ENCODE measurements around the gene ASPDH. TPM values are rescaled to one million over a fixed set of nuclear protein-coding genes. Genes with fewer than 3 reads are reported as not detected.
"Not testable (repeated sequence)": the region's sequence is repeated elsewhere in the genome, so short reads cannot be mapped to it uniquely, and the experiment has no call there.

The ASPDH gene
- total RNA-seq, 1 experiment from 2014 or later: not detected

DNA sequence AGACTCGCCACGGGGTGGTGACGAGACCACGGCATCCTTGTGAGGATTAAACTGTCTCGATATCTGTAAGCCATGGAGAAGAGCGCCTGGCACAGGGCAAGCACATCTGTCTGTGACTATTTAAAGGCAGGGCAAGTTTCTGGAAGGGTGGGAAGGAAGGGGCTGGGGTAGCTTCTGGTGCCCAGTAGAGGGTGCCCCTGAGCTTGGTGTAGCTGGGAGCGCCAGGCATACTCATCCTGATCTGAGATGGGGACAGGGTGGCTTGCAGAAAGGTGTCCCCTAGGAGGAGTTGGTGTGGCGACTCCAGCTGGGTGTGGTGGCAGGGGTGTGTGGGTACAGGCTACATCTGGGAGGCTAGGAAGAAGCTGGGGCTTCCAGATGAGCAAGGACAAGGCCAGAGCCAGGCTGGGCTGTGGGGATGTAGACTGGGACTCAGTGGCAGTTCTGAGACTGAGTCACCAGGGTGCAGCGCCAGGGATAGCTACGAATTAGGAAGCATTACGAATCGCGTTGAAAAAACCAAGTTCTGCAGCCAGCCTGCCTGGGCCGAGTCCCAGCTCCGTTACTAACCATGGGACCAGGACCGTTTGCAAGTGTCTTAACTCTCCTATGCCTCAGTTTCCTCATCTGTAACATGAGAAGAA is 23.1 kb upstream of the ASPDH start:
- no peak overlapping the region for H3K27ac ChIP-seq
- no peaks in the 10 kb centered on the region for H3K4me1 ChIP-seq (replicated peaks)
- H3K36me3 ChIP-seq: no peaks in the 10 kb centered on the region
- 0 out of 2 replicates have a peak, but pooled peaks cover 2% of the 10 kb centered on the region for H3K27me3 ChIP-seq (replicated peaks)
- no peaks in the 10 kb centered on the region; the same call in 1 of the 2 replicates for H3K9me3 ChIP-seq (replicated peaks)
- H3K4me3 ChIP-seq: no peak overlapping the region
- DNase-seq (ENCODE audit: low read depth in 1 of 2, low spot score in 2 of 2): no peak

DNA sequence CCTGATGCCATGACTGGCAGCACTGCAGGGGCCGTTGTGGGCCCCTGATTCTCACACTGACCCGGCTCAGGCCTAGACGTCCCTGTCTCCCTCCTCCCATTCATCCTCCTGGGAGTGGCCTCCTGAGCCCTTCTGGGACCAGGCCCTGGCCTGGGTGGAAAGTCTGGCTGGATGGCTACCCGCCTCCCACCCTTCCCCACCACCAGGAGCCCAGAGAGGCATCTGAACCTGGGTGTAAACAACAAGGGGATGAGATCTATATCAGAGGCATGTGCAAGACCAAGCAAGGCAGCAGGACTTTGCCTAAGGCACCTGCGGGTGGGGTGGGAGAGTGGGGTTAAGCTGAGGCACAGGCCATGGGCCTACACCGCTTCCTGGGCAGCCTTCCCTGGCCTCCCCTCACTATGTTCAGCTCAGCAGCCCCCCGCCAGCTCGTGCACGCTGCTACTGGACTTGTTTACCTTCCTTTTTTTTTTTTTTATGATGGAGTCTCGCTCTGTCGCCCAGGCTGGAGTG is 22.0 kb upstream of the ASPDH start:
- Histone ChIP-seq H3K27me3 (replicated peaks) (0 out of 2 replicates have a peak, but pooled peaks cover 2% of the 10 kb centered on the region), H3K4me3 (no peak overlapping the region), H3K4me1 (replicated peaks) (no peaks in the 10 kb centered on the region), H3K27ac (no peak overlapping the region), H3K9me3 (replicated peaks) (no peaks in the 10 kb centered on the region; the same call in 1 of the 2 replicates), H3K36me3 (no peaks in the 10 kb centered on the region)
- no peak for DNase-seq (ENCODE audit: low read depth in 1 of 2, low spot score in 2 of 2)

DNA sequence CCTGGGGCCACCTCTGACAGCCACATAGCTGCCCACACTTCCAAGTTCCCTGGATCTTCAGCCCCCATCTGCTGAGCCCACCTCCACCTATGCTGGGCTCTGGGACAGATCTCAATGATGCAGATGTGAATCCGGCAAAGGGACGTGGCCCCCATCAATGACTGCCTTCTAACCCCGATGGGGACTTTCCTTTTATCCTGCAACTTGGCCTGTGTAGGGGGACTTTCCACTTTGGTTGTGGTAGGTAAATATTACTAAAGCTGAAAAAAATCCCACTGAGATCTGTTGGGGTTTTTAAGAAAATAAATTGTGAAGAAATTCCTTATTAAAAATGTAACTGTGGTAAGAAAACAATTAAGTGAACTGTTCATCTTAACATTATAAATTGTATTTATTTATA is 20.8 kb upstream of the ASPDH start:
- Histone ChIP-seq H3K4me3 (no peak overlapping the region), H3K36me3 (no peaks in the 10 kb centered on the region), H3K27ac (no peak overlapping the region), H3K9me3 (replicated peaks) (no peaks in the 10 kb centered on the region; the same call in 1 of the 2 replicates), H3K27me3 (replicated peaks) (0 out of 2 replicates have a peak, but pooled peaks cover 2% of the 10 kb centered on the region), H3K4me1 (replicated peaks) (no peaks in the 10 kb centered on the region)
- DNase-seq (ENCODE audit: low read depth in 1 of 2, low spot score in 2 of 2): no peak

DNA sequence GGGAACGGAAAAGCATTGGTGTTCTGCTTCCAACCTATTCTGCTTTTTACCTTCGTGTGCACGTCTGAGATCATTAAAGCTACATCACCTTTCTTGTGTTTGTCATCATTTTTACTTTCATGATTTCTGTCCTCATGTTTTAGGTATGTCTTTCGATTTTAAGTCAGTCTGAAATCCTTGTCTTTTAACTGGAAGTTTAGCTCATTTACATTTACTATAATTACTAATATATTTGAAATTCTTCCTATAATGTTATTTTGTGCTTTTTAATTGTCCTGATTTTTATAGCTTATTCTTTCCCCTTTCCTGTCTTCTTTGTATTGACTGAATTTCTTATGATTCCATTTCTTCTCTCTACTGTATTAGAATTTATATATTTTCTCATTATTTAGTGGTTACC is 19.2 kb upstream of the ASPDH start:
- H3K27me3 ChIP-seq (replicated peaks): peaks cover 2% of the 10 kb centered on the region; the same call in 1 of the 2 replicates
- no peak for DNase-seq (ENCODE audit: low read depth in 1 of 2, low spot score in 2 of 2)
- no peak overlapping the region for H3K27ac ChIP-seq
- no peaks in the 10 kb centered on the region for H3K36me3 ChIP-seq
- H3K4me3 ChIP-seq: no peak overlapping the region
- H3K4me1 ChIP-seq (replicated peaks): no peaks in the 10 kb centered on the region
- no peaks in the 10 kb centered on the region; the same call in 1 of the 2 replicates for H3K9me3 ChIP-seq (replicated peaks)

DNA sequence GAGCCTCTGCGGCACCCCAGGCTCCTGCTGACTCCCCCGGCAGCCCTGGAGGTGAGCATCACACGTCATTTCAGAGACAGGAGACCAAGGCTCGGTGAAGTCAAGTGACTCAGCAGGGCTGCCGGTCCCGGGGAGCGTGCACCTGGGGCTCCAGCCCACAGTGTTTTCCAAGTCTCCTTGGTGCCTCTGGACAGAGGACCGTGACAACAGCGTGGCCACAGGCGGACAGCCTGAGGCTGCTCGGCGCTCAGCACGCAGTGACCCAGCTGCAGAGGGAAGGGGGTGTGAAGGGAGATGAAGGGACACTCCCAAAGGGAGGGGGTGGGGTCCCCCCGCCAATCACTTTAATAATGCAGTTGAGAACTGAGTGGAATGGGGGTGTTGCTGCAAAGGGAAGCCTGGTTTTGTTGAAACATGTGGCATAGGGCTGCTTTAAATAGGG is 17.5 kb upstream of the ASPDH start:
- Histone ChIP-seq H3K4me3 (no peak overlapping the region), H3K4me1 (replicated peaks) (no peaks in the 10 kb centered on the region), H3K9me3 (replicated peaks) (no peaks in the 10 kb centered on the region; the same call in 1 of the 2 replicates), H3K27ac (no peak overlapping the region), H3K27me3 (replicated peaks) (peaks cover 2% of the 10 kb centered on the region; the same call in 1 of the 2 replicates), H3K36me3 (no peaks in the 10 kb centered on the region)
- no peak for DNase-seq (ENCODE audit: low read depth in 1 of 2, low spot score in 2 of 2)

DNA sequence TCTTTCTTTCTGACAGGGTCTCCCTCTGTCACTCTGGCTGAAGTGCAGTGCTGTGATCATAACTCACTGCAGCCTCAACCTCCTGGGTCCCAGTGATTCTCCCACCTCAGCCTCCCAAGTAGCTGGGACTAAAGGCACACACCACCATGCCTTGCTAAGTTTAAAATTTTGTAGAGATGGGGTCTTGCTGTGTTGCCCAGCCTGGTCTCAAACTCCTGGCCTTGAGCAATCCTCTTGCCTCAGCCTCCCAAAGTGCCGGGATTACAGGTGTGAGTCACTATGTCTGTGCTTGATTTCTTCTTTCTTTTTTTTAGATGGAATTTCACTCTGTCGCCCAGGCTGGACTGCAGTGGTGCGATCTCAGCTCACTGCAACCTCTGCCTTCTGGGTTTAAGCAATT is 14.3 kb upstream of the ASPDH start:
- not testable (repeated sequence) for H3K4me1 ChIP-seq (replicated peaks); H3K9me3 ChIP-seq (replicated peaks); H3K4me3 ChIP-seq; H3K27ac ChIP-seq; H3K36me3 ChIP-seq; DNase-seq (ENCODE audit: low read depth in 1 of 2, low spot score in 2 of 2); H3K27me3 ChIP-seq (replicated peaks)

DNA sequence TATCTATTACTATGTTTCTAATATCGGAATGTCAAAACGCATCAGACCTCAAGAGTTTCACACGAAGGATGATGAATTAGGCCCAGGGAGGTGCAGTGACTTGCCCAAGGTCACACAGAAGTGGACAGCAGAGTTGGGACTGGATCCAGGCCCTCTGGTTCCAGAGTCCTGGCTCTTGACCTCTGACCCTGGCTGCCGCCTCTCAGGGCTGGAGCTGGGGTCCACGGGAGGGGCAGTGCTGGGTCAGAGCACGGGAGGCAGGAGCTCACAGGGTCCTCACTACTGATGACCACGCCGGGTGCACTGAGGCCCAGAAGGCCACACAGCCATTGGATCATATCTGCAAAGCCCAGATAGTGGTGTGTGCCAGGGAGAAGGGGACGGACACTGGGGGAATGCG is 9.2 kb upstream of the ASPDH start:
- Histone ChIP-seq H3K36me3 (no peaks in the 10 kb centered on the region), H3K27me3 (replicated peaks) (no peaks in the 10 kb centered on the region; the same call in 1 of the 2 replicates), H3K9me3 (replicated peaks) (no peaks in the 10 kb centered on the region; the same call in 1 of the 2 replicates), H3K4me1 (replicated peaks) (no peaks in the 10 kb centered on the region), H3K27ac (no peak overlapping the region), H3K4me3 (no peak overlapping the region)
- DNase-seq (ENCODE audit: low read depth in 1 of 2, low spot score in 2 of 2): no peak

DNA sequence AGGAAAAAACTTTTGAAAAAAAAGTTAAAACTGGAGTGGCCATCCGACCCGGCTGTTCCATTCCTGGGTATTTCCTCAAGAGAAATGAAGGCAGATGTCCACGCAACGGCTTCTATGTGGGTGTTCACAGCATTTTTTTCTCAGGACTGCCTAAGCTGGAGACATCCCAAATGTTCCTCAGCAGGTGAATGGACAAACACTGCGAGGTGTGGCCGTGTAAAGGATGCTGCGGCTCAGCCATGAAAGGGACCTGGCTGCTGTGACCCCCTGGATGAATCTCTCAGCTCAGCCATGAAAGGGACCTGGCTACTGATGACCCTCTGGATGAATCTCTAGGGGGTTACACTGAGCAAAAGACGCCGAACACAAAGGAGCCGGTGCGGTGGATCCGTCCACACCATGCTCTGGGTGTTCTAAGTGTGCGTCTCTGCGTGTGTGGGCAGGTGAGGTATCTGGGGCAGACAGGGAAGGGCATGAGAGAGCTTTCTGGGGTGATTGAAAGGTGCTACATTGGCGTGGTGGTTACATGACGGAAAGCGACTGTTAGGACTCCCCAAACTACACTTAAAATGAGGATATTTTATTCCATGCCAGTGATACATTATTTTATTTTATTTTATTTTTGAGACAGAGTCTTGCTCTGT is 7.2 kb upstream of the ASPDH start:
- Histone ChIP-seq H3K4me3 (no peak overlapping the region), H3K9me3 (replicated peaks) (no peaks in the 10 kb centered on the region; the same call in 1 of the 2 replicates), H3K4me1 (replicated peaks) (no peaks in the 10 kb centered on the region), H3K36me3 (no peaks in the 10 kb centered on the region), H3K27ac (no peak overlapping the region), H3K27me3 (replicated peaks) (no peaks in the 10 kb centered on the region)
- DNase-seq (ENCODE audit: low read depth in 1 of 2, low spot score in 2 of 2): no peak

DNA sequence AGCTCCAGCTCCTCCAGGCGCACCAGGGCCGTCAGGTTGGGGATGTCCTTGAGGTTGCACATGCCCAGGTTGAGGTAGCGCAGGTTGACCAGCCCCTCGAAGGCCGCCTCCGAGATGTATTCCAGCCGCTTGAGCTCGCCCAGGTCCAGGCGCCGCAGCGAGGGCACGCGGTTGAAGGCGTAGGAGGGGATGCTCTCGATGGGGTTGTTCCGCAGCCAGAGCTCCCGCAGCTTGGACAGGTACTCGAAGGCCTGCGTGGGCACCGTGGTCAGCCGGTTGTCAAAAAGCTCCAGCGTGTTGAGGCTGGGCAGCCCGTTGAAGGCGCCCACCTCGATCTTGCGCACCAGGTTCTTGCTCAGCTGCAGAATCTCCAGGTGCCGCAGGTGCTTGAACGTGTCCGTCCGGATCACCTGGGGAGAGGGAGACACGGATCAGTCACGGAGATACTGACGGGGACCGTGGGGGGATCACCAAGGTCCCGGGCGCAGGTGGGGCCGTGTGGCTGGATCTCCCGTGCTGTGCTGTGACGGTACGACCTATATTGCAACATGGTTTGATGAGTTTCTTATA is 5.4 kb upstream of the ASPDH start:
- H3K9me3 ChIP-seq (replicated peaks): no peaks in the 10 kb centered on the region; the same call in 1 of the 2 replicates
- no peak overlapping the region for H3K4me3 ChIP-seq
- no peaks in the 10 kb centered on the region for H3K36me3 ChIP-seq
- no peak overlapping the region for H3K27ac ChIP-seq
- H3K27me3 ChIP-seq (replicated peaks): 0 out of 2 replicates have a peak, but pooled peaks cover 2% of the 10 kb centered on the region
- no peaks in the 10 kb centered on the region for H3K4me1 ChIP-seq (replicated peaks)
- no peak for DNase-seq (ENCODE audit: low read depth in 1 of 2, low spot score in 2 of 2)

DNA sequence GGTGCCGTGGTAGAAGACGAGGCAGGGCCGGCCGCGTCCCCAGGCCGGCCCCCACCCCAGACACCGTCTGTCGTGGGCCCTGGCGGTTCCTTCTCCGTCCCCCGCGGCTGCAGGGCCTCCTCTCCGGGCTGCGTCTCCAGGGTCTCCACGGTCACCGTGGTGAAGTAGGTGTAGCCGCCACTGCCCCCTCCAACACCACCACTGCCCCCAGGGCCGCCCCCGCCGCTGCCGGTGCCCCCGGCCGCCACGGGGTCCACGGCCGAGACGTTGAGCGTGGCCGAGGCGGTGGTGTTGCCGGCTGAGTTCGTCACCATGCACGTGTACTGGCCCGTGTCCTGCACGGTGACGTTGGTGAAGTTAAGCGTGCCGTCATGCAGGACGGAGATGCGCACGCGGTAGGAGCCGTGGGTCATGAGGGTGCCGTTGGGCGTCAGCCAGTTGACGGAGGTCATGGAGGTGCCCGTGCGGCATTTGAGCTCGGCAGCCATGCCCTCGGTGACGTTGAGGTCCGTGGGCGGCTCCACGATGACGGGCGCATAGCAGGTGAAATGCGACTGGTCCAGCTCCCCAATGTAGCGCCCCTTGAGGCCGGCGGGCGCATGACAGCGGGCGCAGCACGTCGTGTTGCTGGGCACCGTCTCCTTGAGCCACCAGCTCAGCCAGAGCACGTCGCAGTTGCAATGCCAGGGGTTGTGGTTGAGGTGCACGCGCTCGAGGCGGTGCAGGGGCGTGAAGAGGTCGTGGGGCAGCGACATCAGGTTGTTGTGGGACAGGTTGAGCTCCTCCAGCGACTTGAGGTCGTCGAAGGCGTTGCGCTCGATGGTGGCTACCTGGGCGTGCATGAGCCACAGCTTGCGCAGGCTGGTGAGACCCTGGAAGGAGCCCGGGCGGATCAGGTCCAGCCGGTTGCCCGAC is 4.6 kb upstream of the ASPDH start:
- no peak overlapping the region for H3K4me3 ChIP-seq
- no peak overlapping the region for H3K27ac ChIP-seq
- H3K4me1 ChIP-seq (replicated peaks): no peaks in the 10 kb centered on the region
- no peaks in the 10 kb centered on the region for H3K36me3 ChIP-seq
- DNase-seq (ENCODE audit: low read depth in 1 of 2, low spot score in 2 of 2): no peak
- H3K27me3 ChIP-seq (replicated peaks): 0 out of 2 replicates have a peak, but pooled peaks cover 2% of the 10 kb centered on the region
- H3K9me3 ChIP-seq (replicated peaks): no peaks in the 10 kb centered on the region; the same call in 1 of the 2 replicates

DNA sequence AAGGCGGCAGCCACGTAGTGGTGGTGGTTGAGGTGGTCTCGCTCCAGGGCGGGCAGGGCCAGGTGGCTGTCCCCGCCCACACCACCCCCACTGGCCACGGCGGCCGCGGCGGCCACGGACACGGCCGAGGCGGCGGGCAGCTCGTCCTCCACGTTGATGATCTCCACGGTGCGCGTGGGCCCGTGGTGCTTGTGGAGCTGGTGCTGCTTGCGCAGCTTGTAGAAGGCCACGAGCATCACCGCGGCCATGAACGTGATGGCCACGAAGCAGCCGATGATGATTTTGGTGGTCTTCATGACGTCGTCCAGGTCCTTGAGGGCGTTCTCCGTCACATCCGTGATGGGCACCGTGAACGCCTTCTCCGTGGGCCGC is 4.0 kb upstream of the ASPDH start:
- H3K27me3 ChIP-seq (replicated peaks): 0 out of 2 replicates have a peak, but pooled peaks cover 2% of the 10 kb centered on the region
- no peaks in the 10 kb centered on the region; the same call in 1 of the 2 replicates for H3K9me3 ChIP-seq (replicated peaks)
- DNase-seq (ENCODE audit: low read depth in 1 of 2, low spot score in 2 of 2): no peak
- H3K27ac ChIP-seq: no peak overlapping the region
- no peak overlapping the region for H3K4me3 ChIP-seq
- no peaks in the 10 kb centered on the region for H3K4me1 ChIP-seq (replicated peaks)
- no peaks in the 10 kb centered on the region for H3K36me3 ChIP-seq

DNA sequence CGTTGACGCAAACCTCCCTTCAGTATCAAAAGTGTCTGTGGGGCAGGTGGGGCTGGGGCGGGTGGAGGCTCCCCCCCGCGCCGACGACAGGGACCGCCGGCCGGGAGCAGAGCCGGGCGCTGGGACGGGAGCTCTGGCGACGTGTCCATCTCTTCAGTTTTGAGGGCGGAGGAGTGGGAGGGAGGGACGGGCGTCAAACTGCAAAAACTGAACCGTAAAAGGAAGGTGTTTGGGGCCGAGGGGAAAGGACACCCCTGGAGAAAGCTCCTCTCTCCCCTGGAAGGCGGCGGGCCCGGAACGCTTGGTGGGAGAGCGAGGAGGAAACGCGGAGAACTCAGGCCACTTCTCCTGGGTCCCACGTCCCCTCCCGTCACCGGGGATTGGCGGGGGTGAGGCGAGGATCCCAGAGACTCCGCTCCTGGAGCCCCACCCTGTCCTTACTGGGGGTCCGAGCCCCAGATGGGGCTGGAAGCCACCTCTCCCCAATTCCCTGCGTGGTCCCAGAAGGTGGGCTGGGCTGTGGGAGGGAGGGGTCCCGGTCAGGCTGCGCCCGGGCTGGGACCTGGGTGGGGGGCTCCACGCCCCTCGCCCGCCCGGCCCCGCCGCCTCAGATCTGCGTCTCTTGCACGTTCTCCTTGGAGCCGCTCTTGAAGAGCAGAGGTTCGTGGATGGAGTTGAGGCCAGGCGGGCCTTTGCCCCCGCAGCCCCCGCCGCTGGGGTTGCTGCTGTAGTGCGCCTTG is 3.4 kb upstream of the ASPDH start:
- H3K9me3 ChIP-seq (replicated peaks): no peaks in the 10 kb centered on the region; the same call in 1 of the 2 replicates
- H3K36me3 ChIP-seq: no peaks in the 10 kb centered on the region
- no peak for DNase-seq (ENCODE audit: low read depth in 1 of 2, low spot score in 2 of 2)
- no peak overlapping the region for H3K4me3 ChIP-seq
- no peak overlapping the region for H3K27ac ChIP-seq
- no peaks in the 10 kb centered on the region for H3K4me1 ChIP-seq (replicated peaks)
- H3K27me3 ChIP-seq (replicated peaks): 0 out of 2 replicates have a peak, but pooled peaks cover 2% of the 10 kb centered on the region
